HepG2 (cell line): Measurements from ENCODE around the gene ZFAND2A. TPM values are rescaled to one million over a fixed set of nuclear protein-coding genes. Genes with fewer than 3 reads are reported as not detected.

Experiments
- AHDC1 ChIP-seq: sonication (generic); formaldehyde crosslinking; IDR thresholded peaks from 2 replicates; pipeline ENCODE4 v1.5.1; 2020; ENCODE audit warnings: mild to moderate bottlenecking, missing genetic modification reagents, borderline replicate concordance
- ASH2L ChIP-seq: fragments of 300-600, 200-600 bp; sonication (generic); IDR thresholded peaks from 2 replicates; pipeline ENCODE4 v1.7.0; 2017; ENCODE audit warnings: low read depth, mild to moderate bottlenecking, moderate library complexity, mixed read lengths, low read length; ENCODE audit not compliant: insufficient read length
- ISL2 ChIP-seq: sonication (generic); formaldehyde crosslinking; IDR thresholded peaks from 2 replicates; pipeline ENCODE4 v1.5.0; 2020; ENCODE audit warnings: missing genetic modification reagents
- KDM1A ChIP-seq: IDR thresholded peaks from 2 replicates; pipeline ENCODE4 v1.6.1; 2016; ENCODE audit warnings: missing compliant biosample characterization
- KMT2A ChIP-seq: sonication (generic); formaldehyde crosslinking; IDR thresholded peaks from 2 replicates; pipeline ENCODE4 v1.4.0; 2020; ENCODE audit warnings: missing genetic modification reagents
- NCOA1 ChIP-seq: sonication (generic); formaldehyde crosslinking; IDR thresholded peaks from 2 replicates; pipeline ENCODE4 v1.9.0; 2021; ENCODE audit warnings: missing genetic modification reagents
- NFATC3 ChIP-seq: sonication (generic); formaldehyde crosslinking; IDR thresholded peaks from 2 replicates; pipeline ENCODE4 v1.5.1; 2020; ENCODE audit warnings: mild to moderate bottlenecking, missing genetic modification reagents
- RORA ChIP-seq: sonication (generic); formaldehyde crosslinking; IDR thresholded peaks from 2 replicates; pipeline ENCODE4 v1.5.0; 2020; ENCODE audit warnings: mild to moderate bottlenecking, missing genetic modification reagents, moderate library complexity
- TOPORS ChIP-seq: sonication (generic); formaldehyde crosslinking; IDR thresholded peaks from 2 replicates; pipeline ENCODE4 v1.8.0; 2023; ENCODE audit warnings: mild to moderate bottlenecking, missing genetic modification reagents
- ZBTB1 ChIP-seq: sonication (generic); formaldehyde crosslinking; IDR thresholded peaks from 2 replicates; pipeline ENCODE4 v1.4.0; 2020; ENCODE audit warnings: missing genetic modification reagents, borderline replicate concordance
- ZNF136 ChIP-seq: sonication (generic); formaldehyde crosslinking; IDR thresholded peaks from 2 replicates; pipeline ENCODE4 v1.8.1; 2022; ENCODE audit warnings: low read depth, mild to moderate bottlenecking, moderate library complexity, missing genetic modification reagents
- ZNF251 ChIP-seq: sonication (generic); formaldehyde crosslinking; IDR thresholded peaks from 2 replicates; pipeline ENCODE4 v1.9.0; 2021; ENCODE audit warnings: mild to moderate bottlenecking, missing genetic modification reagents
- ZNF44 ChIP-seq: sonication (generic); formaldehyde crosslinking; IDR thresholded peaks from 2 replicates; pipeline ENCODE4 v1.5.1; 2020; ENCODE audit warnings: mild to moderate bottlenecking, missing genetic modification reagents
- ZNF614 ChIP-seq: IDR thresholded peaks from 2 replicates; pipeline ENCODE4 v1.6.1; 2018; ENCODE audit warnings: missing biosample characterization, missing genetic modification reagents, inconsistent platforms, borderline replicate concordance
- ZNF629 ChIP-seq: sonication (generic); formaldehyde crosslinking; conservative IDR thresholded peaks from 2 replicates; pipeline ENCODE4 v1.5.0; 2020; ENCODE audit warnings: missing genetic modification reagents
- ZNF724P ChIP-seq: sonication (generic); formaldehyde crosslinking; IDR thresholded peaks from 2 replicates; pipeline ENCODE4 v1.8.0; 2022; ENCODE audit warnings: missing genetic modification reagents, borderline replicate concordance
- ZNF878 ChIP-seq: sonication (generic); formaldehyde crosslinking; IDR thresholded peaks from 2 replicates; pipeline ENCODE4 v1.8.1; 2023; ENCODE audit warnings: mild to moderate bottlenecking, missing genetic modification reagents, moderate library complexity
- ZZZ3 ChIP-seq: sonication (generic); formaldehyde crosslinking; IDR thresholded peaks from 2 replicates; pipeline ENCODE4 v1.4.0; 2020; ENCODE audit warnings: missing genetic modification reagents, mild to moderate bottlenecking, borderline replicate concordance
- polyA plus RNA-seq, 8 experiments: library from polyadenylated mRNA; depleted of rRNA in 3 of 8; stranded (reverse) in 7 of 8; unstranded in 1 of 8; fragments of >200 nt; fragmentation: Illumina TruSeq in 4 of 8; extraction: Trizol in 4 of 8; gene quantifications; 2 replicates each; pipeline versions ENCODE4 v1.2.1 to v1.2.3, GENCODE V29; 2011 to 2016; ENCODE audit warnings: low read depth in 4 of 8, missing spikeins in 1 of 8, mixed read lengths in 1 of 8; ENCODE audit not compliant: insufficient read depth in 1 of 8
- total RNA-seq, 5 experiments: library from RNA; depleted of rRNA; stranded (reverse); fragments of >200 nt; fragmentation: Illumina TruSeq; extraction: Trizol; gene quantifications; 2 replicates each; pipeline ENCODE4 v1.2.3, GENCODE V29; 2016; ENCODE audit warnings: low read depth in 1 of 5
- TF ChIP-seq, protein P1 (sequence below): IDR thresholded peaks from 2 replicates; pipeline ENCODE4 v1.6.1; 2016; ENCODE audit warnings: missing compliant biosample characterization, missing genetic modification reagents, borderline replicate concordance
- TF ChIP-seq, protein P2 (sequence below): sonication (generic); formaldehyde crosslinking; IDR thresholded peaks from 2 replicates; pipeline ENCODE4 v1.5.0; 2020; ENCODE audit warnings: missing genetic modification reagents

ZFAND2A gene
- total and polyA plus RNA-seq, 2 of the 13 experiments (the other 11 are each of a cell fraction or from before 2014, with no cell fraction given), result 140 to 153 TPM

GRCh38 chr7:1156782-1157535, 3.0 kb downstream of the ZFAND2A start (continued):
- TF ChIP-seq ZNF614, result peak; percentile 57; the same call in 1 of the 2 replicates
- TF ChIP-seq RORA (CRISPR knock-in tag), result peak; percentile 98
- TF ChIP-seq ZNF251 (CRISPR knock-in tag), result no peak
- peak; percentile 66 for TF ChIP-seq ZNF629
- peak; percentile 91; the same call in 1 of the 2 replicates for TF ChIP-seq ZNF136 (CRISPR knock-in tag)
- TF ChIP-seq ZNF44, result peak; percentile 51; the same call in 1 of the 2 replicates
- peak; percentile 69; the same call in 1 of the 2 replicates for TF ChIP-seq KMT2A (CRISPR knock-in tag)
- no peak for TF ChIP-seq ZBTB1 (CRISPR knock-in tag)
- TF ChIP-seq, protein P1, sequence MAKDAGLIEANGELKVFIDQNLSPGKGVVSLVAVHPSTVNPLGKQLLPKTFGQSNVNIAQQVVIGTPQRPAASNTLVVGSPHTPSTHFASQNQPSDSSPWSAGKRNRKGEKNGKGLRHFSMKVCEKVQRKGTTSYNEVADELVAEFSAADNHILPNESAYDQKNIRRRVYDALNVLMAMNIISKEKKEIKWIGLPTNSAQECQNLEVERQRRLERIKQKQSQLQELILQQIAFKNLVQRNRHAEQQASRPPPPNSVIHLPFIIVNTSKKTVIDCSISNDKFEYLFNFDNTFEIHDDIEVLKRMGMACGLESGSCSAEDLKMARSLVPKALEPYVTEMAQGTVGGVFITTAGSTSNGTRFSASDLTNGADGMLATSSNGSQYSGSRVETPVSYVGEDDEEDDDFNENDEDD (CRISPR knock-in tag), result no peak; the same call in 1 of the 2 replicates
- TF ChIP-seq, protein P2, sequence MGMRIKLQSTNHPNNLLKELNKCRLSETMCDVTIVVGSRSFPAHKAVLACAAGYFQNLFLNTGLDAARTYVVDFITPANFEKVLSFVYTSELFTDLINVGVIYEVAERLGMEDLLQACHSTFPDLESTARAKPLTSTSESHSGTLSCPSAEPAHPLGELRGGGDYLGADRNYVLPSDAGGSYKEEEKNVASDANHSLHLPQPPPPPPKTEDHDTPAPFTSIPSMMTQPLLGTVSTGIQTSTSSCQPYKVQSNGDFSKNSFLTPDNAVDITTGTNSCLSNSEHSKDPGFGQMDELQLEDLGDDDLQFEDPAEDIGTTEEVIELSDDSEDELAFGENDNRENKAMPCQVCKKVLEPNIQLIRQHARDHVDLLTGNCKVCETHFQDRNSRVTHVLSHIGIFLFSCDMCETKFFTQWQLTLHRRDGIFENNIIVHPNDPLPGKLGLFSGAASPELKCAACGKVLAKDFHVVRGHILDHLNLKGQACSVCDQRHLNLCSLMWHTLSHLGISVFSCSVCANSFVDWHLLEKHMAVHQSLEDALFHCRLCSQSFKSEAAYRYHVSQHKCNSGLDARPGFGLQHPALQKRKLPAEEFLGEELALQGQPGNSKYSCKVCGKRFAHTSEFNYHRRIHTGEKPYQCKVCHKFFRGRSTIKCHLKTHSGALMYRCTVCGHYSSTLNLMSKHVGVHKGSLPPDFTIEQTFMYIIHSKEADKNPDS, result peak; percentile 73; the same call in 1 of the 2 replicates
- TF ChIP-seq KDM1A, result peak; percentile 38; the same call in 1 of the 2 replicates
- peak; percentile 94; the same call in 1 of the 2 replicates for TF ChIP-seq AHDC1 (CRISPR knock-in tag)
- TF ChIP-seq ISL2 (CRISPR knock-in tag), result peak; percentile 98
- TF ChIP-seq TOPORS (CRISPR knock-in tag), result peak; percentile 66
- peak; percentile 99 for TF ChIP-seq NCOA1
- peak; percentile 88 for TF ChIP-seq ZNF878 (CRISPR knock-in tag)
- TF ChIP-seq ZZZ3 (CRISPR knock-in tag), result no peak; the same call in 1 of the 2 replicates
- peak; percentile 97; the same call in 1 of the 2 replicates for TF ChIP-seq ZNF724P (CRISPR knock-in tag)
- peak; percentile 98 for TF ChIP-seq ASH2L
- no peak for TF ChIP-seq NFATC3 (CRISPR knock-in tag)
